ENCODE results near the gene OR1L6. TPM values are rescaled to one million over a fixed set of nuclear protein-coding genes. Genes with fewer than 3 reads are reported as not detected.

The OR1L6 gene, protein sequence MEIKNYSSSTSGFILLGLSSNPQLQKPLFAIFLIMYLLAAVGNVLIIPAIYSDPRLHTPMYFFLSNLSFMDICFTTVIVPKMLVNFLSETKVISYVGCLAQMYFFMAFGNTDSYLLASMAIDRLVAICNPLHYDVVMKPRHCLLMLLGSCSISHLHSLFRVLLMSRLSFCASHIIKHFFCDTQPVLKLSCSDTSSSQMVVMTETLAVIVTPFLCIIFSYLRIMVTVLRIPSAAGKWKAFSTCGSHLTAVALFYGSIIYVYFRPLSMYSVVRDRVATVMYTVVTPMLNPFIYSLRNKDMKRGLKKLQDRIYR
- not detected in 2 replicates for total RNA-seq

DNA sequence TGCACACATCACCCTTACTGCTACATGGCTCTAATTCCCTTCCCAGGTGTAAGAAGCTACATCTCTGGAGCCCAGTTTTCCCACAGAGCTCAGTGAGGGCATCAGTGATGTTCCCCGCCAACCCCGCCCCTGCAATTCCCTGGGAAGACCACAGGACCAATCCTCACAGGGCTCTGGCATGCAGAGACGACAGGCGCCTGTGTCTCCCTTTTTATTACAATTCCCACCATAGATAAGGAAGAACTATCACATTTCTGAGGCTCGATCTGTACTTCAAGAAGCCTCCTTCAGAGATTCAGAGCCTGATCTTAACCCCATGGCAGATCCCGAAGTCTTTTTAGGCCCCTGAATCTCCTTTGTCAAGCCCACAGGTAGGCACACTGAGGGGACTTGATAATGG lies at the start of gene OR1L6:
TSS of gene OR1L6 (plus strand) at position 301 of the 400 bp plus-strand sequence. CDS start 7,545 bp downstream, outside the sequence.
- Histone ChIP-seq H3K9me3 (ENCODE audit: low read depth, low read length) (no peaks in the 10 kb centered on the region), H3K4me1 (ENCODE audit: insufficient read depth, low read length) (no peaks in the 10 kb centered on the region), H3K79me2 (ENCODE audit: insufficient read depth, low read length) (no peaks in the 10 kb centered on the region), H3K4me2 (ENCODE audit: insufficient read depth, low read length) (no peak within 1 kb of the TSS), H4K20me1 (ENCODE audit: insufficient read depth, low read length) (no peaks in the 10 kb centered on the region), H3K4me3 (ENCODE audit: insufficient read depth, low read length) (no peak within 1 kb of the TSS), H3K27ac (ENCODE audit: low read depth, low read length) (no peak within 1 kb of the TSS), H3K27me3 (ENCODE audit: insufficient read depth, low read length) (no peaks in the 10 kb centered on the region), H3K36me3 (ENCODE audit: insufficient read depth, low read length) (no peaks in the 10 kb centered on the region), H2AFZ (ENCODE audit: low read length) (no peak within 1 kb of the TSS)
- TF ChIP-seq, protein P1, sequence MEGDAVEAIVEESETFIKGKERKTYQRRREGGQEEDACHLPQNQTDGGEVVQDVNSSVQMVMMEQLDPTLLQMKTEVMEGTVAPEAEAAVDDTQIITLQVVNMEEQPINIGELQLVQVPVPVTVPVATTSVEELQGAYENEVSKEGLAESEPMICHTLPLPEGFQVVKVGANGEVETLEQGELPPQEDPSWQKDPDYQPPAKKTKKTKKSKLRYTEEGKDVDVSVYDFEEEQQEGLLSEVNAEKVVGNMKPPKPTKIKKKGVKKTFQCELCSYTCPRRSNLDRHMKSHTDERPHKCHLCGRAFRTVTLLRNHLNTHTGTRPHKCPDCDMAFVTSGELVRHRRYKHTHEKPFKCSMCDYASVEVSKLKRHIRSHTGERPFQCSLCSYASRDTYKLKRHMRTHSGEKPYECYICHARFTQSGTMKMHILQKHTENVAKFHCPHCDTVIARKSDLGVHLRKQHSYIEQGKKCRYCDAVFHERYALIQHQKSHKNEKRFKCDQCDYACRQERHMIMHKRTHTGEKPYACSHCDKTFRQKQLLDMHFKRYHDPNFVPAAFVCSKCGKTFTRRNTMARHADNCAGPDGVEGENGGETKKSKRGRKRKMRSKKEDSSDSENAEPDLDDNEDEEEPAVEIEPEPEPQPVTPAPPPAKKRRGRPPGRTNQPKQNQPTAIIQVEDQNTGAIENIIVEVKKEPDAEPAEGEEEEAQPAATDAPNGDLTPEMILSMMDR (IDR thresholded peaks at IDR 0.05; ENCODE audit: extremely low read depth, low read depth, low read length) = no peak
- no peak for DNase-seq (ENCODE audit: insufficient read length, low spot score, missing footprints)

- Histone ChIP-seq H3K27me3 (ENCODE audit: insufficient read depth, low read length) (no peaks in the 10 kb centered on the region), H3K79me2 (ENCODE audit: insufficient read depth, low read length) (no peaks in the 10 kb centered on the region), H3K4me3 (ENCODE audit: insufficient read depth, low read length) (no peak overlapping the region), H3K4me2 (ENCODE audit: insufficient read depth, low read length) (no peak overlapping the region), H3K9me3 (ENCODE audit: low read depth, low read length) (no peaks in the 10 kb centered on the region), H3K4me1 (ENCODE audit: insufficient read depth, low read length) (no peaks in the 10 kb centered on the region), H3K36me3 (ENCODE audit: insufficient read depth, low read length) (no peaks in the 10 kb centered on the region), H3K27ac (ENCODE audit: low read depth, low read length) (no peak overlapping the region), H4K20me1 (ENCODE audit: insufficient read depth, low read length) (no peaks in the 10 kb centered on the region), H2AFZ (ENCODE audit: low read length) (no peak overlapping the region)
- DNase-seq (ENCODE audit: insufficient read length, low spot score, missing footprints) = no peak
- TF ChIP-seq, protein P1 (IDR thresholded peaks at IDR 0.05; ENCODE audit: extremely low read depth, low read depth, low read length) = no peak
Measured at GRCh38 chr9:122695696-122696095, 46.4 kb upstream of the OR1L6 start.

DNA sequence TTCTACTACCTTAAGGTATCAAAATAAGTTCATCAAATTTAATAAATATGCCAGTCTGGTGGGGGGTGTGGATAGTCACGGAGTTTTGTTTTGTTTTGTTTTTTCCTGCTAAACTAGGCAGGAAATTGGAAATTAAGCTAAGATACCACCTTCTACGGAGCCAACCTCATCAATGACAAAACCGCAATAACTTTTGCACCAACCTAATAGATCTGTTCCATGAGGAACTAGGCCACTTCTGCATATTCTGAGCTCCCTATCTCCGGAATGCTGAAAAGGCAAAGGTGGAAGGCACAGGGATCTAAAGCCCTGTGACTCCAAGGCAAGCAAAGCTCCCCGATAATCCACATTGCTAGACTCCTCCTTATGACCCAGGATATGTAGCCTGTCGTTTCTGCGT lies 24.1 kb upstream of the OR1L6 start:
- H3K4me1 ChIP-seq (ENCODE audit: insufficient read depth, low read length) = no peaks in the 10 kb centered on the region
- TF ChIP-seq, protein P1 (IDR thresholded peaks at IDR 0.05; ENCODE audit: extremely low read depth, low read depth, low read length) = no peak
- no peak overlapping the region for H3K4me2 ChIP-seq (ENCODE audit: insufficient read depth, low read length)
- DNase-seq (ENCODE audit: insufficient read length, low spot score, missing footprints) = no peak
- H4K20me1 ChIP-seq (ENCODE audit: insufficient read depth, low read length) = no peaks in the 10 kb centered on the region
- no peaks in the 10 kb centered on the region for H3K79me2 ChIP-seq (ENCODE audit: insufficient read depth, low read length)
- no peak overlapping the region for H3K27ac ChIP-seq (ENCODE audit: low read depth, low read length)
- H2AFZ ChIP-seq (ENCODE audit: low read length) = no peak overlapping the region
- no peaks in the 10 kb centered on the region for H3K36me3 ChIP-seq (ENCODE audit: insufficient read depth, low read length)
- H3K4me3 ChIP-seq (ENCODE audit: insufficient read depth, low read length) = no peak overlapping the region
- H3K27me3 ChIP-seq (ENCODE audit: insufficient read depth, low read length) = no peaks in the 10 kb centered on the region
- H3K9me3 ChIP-seq (ENCODE audit: low read depth, low read length) = peaks cover 3% of the 10 kb centered on the region

DNA sequence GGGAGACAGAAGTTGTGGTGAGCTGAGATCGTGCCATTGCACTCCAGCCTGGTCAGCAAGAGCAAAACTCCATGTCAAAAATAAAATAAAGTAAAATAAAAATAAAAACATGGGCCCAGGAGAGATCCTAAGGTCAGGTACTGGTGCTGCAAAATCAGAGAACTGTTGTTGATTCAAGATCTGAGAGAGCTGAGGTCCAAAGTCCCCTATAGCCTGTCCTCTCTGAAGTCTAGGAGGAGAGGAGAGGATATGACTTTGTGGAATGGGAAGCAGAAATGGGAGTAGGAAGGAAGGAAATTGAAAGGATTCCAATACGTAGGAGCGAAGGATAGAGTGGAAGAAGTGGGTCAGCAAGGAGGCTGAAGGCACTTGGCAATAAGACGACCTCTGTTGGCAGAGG lies 22.9 kb upstream of the OR1L6 start:
- Histone ChIP-seq H3K79me2 (ENCODE audit: insufficient read depth, low read length) (no peaks in the 10 kb centered on the region), H3K27ac (ENCODE audit: low read depth, low read length) (no peak overlapping the region), H3K4me3 (ENCODE audit: insufficient read depth, low read length) (no peak overlapping the region), H3K4me2 (ENCODE audit: insufficient read depth, low read length) (no peak overlapping the region), H3K4me1 (ENCODE audit: insufficient read depth, low read length) (no peaks in the 10 kb centered on the region), H3K36me3 (ENCODE audit: insufficient read depth, low read length) (no peaks in the 10 kb centered on the region), H3K27me3 (ENCODE audit: insufficient read depth, low read length) (no peaks in the 10 kb centered on the region), H3K9me3 (ENCODE audit: low read depth, low read length) (peaks cover 3% of the 10 kb centered on the region), H4K20me1 (ENCODE audit: insufficient read depth, low read length) (no peaks in the 10 kb centered on the region), H2AFZ (ENCODE audit: low read length) (no peak overlapping the region)
- no peak for DNase-seq (ENCODE audit: insufficient read length, low spot score, missing footprints)
- TF ChIP-seq, protein P1 (IDR thresholded peaks at IDR 0.05; ENCODE audit: extremely low read depth, low read depth, low read length) = no peak

All from osteoblast (primary cell).